Endothelial cell of hepatic sinusoid (primary cell): Measurements from ENCODE around the gene ATXN7L1.

Experiments
- in situ Hi-C: cut with HindIII; loops from 2 replicates; pipeline ENCODE4 v1.10.0; 2017; ENCODE audit warnings: low sequenced_read_pairs

ATXN7L1 gene

DNA sequence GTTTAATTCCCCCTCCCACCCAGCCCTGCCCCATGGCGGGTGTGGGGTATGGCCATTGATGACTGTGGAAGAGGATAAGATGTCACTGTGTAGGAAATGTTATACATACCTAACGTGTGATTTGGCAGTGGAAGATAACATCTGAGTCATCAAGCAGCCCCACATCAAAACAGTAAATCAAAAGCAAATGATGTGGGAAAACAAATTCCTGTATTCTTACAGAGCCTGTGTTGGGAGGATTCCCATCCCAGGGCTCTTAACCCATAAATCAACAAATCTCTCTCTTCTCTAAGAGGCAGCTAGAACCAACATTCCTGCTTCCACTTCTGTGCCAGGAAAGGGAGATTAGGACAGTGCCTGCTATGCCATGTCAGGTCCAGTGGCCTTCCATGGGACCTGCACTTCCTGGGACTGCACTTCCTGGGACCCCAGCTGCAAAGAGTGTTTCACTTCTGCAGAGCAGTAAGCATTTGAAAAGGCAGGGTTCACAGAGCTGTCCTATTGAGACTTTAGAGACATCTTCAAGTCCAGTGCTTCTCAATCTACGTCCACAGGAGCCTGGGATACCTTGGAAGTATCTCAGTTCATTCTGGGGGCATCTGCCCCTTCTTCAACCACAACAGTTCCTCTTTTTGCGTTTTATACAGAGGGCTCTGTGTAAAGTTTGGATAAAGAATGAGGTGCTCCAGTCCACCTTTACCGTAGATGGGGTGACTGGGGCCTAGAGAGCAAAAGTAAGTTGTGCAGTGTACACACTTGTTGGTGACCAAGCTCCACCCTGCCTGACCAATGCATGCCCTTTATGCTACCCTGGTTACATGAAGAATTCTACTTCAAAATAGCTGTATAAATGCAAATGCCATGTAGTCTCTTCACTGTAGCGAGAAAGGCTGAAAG, 45.7 kb downstream of the ATXN7L1 start:
- in situ Hi-C loops, result no loop called here

DNA sequence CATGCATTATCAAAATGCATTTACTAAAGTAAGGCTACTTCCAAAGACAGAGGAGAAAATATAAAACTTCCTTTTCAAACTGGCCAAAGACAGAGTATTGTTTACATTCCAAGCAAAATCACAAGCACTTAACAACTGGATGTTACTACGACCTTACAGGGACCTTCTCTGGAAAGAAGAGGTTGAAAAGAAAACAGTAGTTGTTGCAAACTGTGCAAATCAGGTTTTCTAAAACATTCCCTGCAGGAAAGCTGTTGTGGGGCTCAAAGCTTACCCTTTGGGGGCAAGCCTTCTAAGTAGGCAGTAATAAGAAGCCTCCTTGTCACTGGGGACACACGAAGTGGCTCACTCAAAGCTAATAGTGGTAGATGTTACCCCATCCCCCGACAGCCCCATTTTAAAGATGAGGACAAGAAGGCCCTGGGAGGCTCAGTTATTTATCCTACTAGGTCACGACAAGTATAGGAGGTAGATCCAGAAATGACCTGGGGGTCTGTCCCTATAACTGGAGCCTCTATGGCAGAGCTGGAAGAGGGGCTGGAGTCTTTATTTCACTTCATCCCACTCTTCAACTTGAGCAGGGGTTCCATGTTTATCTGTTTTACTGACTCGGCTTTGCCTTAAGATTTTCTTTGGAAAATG, 46.6 kb downstream of the ATXN7L1 start:
- in situ Hi-C loops, result no loop called here

DNA sequence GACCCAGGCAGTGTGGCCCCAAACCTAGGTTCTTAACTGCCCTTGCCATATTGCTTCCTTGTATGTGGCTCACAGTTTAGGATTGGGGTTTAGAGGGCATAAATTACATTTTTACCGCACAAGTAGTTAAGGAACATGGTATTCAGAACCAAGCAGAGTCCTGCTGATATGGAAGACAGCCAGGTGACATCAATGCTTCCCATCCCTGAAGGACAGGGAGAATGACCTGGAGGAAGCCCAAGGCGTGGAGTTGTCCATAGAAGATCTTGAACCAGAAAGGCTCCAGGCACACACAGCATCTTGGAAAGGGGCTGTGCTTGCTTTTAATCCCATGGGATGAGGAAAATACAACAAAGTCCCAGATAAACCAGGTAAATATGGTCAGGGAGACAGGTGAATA, 48.3 kb downstream of the ATXN7L1 start:
- in situ Hi-C loops, result no loop called here

DNA sequence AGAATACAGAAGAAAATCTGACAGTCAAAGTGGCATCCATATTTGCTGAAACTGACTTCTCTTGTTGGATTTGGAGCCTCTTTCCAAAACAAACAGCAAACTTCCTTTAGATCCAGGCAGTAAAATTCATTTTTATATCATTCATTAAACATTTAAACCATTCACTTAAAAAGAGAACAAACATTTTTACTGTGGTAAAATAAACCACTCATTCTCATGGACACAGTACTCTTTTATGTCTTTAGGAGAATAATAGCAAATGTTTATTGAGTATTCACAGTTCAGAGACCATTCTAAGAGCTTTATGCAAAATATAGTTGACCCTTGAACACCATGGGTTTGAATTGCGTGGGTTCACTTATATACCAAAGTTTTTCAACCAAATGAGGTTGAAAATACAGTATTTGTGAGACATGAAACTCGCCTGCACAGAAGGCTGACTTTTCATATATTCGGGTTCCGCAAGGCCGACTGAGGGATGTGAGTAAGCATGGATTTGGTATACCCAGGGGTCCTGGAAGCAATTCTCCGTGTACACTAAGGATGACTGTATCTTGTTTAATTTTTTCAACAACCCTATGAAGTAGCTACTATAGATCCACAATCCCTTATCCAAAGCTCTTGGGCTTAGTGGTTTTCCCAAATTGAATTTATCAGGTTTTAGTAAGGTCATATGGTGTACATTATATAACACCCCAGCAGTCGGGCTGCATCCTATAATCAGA, 49.1 kb downstream of the ATXN7L1 start:
- in situ Hi-C loops, result no loop called here

DNA sequence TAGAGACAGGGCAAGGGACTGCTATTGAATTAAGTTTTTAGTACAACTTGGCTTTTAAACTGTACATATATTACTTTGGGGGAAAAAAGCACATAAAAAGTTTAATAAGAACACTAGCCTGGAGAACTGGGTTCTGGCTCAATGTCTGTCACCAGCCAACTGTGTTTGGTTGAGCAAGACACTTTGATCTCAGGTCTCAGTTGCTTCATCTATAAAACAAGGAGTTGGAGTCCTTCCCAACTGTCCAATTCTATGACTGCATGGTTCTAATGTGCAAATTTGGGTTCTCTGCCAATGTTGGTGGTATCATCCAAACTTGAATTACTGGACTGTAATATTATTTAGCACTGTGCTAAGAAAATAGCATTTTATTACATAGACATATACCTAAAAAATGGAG, 50.3 kb downstream of the ATXN7L1 start:
- in situ Hi-C loops, result no loop called here

DNA sequence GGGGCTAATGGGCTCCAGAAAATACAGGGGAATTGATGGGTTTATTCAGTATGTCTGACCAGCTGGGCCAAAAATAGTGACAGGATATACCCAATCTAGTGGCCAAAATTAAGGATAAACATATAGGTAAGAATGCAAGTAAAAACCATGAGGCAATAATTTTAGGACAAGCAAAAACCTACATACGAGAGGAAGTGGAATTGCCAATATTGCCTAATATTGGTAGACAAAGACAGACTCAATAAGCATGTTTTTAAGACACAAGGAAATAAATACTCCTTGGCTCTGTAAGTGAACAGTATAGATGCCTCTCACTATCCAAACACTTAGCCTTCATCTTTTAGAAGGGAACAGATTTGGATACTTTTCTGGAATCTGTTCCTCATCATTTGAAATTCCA, 51.0 kb downstream of the ATXN7L1 start:
- in situ Hi-C loops, result no loop called here

DNA sequence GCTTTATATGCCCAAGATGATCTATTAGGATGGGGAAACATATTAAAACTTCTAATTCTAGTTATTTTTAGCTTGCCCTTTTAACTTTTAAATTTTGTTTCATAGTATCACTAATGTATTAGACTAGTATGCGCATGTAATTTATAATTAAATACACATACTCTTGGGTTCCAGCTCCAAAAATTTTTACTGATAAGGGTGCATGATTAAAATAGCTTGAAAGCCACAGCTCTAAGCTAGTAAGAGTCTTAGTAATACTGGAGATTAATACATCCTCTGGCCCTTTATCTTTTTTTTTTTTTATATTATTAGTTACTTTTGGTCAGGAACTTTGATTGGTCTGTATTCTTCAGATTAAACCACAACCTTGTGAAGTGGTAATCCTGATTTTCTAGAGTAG, 53.6 kb downstream of the ATXN7L1 start:
- in situ Hi-C loops, result no loop called here

DNA sequence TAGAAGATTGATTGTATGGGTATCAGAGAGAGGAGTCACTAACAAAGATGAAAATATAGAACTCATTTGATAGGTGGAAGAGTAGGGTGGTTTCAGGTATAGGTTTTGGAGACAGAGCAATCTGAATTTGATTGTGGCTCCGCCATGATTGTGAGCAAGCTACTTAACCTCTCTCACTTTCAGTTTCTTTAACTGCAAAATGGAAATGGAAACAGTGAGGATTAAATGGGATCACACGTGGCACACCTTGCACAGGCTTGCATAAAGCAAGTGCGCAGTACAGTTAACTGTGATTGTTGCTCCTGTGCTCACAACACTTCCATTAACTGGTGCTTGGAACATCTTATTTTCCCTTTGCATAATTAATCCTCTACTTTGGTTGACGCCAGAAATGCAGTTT, 54.9 kb downstream of the ATXN7L1 start:
- in situ Hi-C loops, result no loop called here

DNA sequence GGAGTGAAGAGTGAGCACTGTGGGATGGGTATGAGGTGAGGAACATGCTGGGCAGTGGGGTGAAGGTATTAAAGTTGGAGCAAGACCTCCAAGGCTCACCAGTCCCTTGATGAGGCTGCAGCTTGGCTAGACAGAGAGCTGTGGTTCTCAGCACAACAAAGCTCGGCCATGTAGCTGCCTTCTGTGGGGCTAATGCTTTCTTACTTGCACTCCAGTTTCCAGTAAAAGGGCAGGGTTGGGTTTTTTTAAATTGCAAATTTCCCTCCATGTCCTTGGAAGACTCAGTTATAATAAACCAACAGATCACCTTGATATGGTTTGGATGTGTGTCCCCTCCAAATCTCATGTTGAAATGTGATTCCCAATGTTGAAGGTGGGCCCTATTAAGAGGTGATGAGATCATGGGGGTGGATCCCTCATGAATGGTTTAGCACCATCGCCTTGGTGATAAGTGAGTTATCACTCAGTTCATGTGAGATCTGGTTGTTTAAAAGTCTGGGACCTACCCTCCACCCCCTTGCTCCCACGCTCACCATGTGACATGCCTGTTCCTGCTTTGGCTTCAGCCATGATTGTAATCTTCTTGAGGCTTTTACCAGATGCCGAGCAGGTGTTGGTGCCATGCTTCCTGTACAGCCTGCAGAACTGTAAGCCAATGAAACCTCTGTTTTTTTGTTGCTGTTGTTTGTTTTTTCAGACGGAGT, 55.9 kb downstream of the ATXN7L1 start:
- in situ Hi-C loops, result no loop called here

DNA sequence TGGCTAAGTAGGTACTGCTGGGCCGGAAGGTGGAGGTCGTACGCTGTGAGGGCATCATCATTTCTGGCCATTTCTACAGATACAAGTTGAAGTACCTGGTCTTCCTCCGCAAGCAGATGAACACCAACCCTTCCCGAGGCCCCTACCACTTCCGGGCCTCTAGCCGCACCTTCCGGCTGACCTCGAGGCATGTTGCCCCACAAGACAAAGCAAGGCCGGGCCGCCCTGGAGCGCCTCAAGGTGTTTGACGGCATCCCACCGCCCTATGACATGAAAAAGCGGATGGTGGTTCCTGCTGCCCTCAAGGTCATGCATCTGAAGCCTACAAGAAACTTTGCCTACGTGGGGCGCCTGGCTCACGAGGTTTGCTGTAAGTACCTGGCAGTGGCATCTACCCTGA, 56.8 kb downstream of the ATXN7L1 start:
- in situ Hi-C loops, result no loop called here

DNA sequence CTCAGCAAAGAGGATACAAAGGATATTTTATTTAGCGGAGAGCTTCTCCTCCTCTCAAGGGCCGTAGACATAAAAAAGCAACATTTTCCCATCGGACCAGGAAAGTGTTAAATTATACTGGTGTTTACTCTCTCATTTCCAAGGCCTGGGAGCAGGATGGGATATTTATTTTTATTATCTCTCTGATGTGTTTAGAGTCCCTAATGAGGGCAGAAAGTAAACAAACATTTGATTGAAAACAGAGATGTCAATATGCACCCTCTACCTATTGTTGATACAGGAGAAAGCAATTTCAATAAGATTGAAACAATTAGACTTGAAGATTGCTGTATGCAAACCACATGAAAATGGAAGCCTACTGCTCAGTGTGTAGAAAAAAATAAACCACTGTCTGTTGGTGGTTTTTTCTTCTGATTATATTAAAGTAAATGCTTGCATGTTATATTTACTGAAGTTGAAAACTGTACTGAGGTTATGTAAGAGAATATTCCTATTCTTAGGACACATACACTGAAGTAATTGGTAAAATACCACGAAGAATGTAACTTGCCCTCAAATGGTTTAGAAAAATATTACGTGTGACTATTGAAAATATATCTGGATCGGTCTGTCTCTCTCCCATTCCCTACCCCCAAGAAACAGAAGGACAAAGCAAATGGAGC, 59.3 kb downstream of the ATXN7L1 start:
- in situ Hi-C loops, result no loop called here

DNA sequence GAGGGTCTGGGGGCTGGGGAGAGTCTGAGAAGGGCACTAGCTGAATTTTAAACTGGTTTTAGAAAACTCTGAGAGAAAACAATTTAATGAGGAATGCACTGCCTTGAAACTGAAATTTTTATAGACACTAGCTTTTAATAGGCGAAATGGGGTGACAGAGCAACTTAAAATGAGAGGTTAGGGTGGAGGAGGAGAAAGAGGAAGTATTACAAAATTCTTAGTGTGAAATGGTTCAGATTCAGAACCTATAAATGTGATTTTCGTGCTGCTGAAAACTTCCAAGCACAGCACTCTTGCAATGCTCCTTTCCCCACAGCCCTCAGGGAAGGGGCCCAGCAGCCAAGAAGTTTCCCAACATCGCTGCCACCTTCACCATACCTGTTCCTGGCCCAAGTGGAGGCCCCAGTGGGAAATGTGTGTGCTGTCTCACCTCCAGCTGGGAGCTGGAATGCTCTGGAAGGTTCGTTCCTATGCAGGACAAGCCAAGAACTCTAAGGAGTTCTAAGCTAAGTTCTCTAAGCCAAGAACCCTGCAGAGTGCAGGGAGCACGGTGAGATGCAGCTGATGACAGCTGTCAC, 60.0 kb downstream of the ATXN7L1 start:
- in situ Hi-C loops, result no loop called here

DNA sequence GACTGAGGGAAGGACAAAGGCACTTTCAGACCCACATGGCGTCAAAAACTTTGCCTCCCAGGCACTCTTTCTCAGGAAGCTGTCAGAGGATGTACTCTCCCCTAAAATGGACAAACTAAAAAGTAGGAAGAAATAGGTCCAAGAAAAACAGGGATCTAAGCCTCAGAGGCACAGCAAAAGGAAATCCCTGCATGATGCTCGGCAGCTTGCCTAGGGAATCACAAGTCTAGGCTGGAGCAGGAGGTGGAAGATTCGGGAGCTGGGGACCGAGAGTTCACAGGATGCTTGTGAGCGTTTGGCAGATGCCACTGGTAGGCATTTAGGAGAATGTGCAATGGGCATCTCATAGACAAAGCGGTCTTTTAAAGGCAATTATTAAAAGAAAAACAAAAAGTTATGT, 60.8 kb downstream of the ATXN7L1 start:
- in situ Hi-C loops, result no loop called here

DNA sequence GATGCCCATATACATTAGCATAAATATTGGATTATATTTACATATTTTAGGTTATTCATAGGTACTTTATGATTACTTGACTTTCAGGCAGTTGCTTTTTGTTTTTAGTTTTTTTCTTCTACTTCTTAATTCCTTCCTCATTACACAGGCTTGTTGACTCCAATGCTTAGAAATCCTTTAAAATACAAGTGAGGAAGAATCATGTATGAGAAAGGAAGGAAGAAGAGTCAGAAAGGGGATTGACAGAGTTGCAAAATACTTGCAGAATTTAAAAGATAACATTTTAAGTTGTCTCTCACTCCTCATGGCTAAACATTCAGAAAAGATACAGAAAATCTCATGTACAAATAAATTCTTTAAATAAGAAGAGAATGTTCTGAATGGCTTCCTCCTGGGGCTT, 61.9 kb downstream of the ATXN7L1 start:
- in situ Hi-C loops, result no loop called here

DNA sequence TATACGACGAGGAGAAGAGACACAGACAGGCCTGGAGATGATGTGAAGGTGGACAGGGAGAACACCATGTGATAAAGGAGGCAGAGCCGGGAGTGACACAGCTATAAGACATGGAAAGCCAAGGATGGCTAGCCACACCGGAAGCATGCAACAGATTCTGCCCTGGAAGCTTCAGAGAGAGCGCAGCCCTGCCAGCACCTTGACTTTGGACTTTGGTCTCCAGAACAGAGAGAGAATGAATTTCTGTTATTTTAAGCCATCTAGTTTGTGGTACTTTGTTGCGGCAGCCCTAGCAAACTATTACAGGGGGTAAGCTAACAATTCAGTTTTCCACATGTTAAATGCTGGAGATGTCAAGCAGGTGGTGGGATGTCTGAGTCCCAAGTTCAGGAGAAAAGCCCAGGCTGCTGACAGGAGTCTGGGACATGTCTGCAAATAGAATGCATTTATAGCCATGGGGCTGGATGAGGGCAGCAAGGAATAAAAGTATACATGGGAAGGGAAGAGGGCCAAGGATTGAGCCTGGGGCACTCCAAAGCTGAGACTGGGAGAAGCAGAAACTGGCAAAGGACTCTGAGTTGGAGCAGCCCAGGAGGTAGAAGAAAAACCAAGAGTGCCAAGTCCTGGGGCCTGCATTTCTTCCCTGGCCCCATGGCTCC, 65.1 kb downstream of the ATXN7L1 start:
- in situ Hi-C loops, result no loop called here

DNA sequence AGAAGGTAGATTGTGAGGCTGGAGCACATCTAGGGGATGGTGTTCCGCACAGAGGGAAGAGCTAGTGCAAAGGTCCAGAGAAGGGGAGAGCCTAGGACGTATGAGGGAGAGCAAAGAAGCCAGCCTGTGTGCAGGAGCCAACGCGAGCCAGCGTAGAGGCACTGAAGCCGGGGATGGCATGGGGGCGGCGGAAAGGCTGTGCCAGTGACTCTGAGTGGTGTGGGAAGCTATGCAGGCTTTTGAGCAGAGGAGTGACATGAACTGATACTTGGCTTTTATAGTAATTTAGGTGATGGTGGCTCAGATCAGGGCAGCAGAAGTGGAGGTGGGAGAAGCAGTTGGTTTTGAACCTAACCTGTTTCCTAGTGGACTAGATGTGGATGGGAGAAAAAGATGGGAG, 65.8 kb downstream of the ATXN7L1 start:
- in situ Hi-C loops, result no loop called here

DNA sequence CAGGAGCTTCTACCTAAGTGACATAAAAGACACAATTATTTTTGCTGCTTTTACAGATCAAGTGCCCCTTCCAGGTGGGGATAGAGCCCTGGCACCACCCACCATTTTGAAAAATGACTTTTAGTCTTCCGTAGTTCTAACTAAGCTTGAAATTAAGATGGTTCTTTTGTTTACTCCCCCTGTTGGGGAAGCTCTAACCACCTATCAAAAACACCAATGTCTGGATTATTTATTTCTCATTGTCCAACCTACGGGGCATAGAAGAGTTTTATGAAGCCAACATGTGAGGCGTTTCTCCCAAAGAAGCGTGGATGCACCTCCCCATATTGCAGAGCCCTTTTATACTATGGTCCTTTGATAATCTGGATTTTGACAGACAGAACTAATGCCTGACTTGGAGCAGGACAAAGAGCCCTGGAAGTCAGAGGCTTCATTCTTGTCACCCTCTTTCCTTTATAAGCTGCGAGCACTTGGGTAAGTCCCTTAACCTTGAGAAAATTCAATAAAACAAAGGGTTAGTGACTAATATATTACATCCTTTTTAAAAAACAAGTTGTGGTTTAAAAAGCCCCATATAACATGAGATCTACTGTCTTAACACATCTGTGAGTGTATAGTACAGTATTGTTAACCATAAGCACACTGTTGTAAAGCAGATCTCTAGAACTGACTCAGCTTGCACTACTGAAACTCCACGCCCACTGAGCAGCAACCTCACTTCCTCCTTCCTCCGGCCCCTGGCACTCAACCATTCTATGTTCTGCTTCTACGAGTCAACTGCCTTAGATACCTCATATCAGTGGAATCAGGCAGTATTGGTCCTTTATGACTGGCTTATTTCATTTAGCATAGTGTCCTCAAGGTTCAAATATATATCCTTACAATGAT, 67.5 kb downstream of the ATXN7L1 start:
- in situ Hi-C loops, result no loop called here

DNA sequence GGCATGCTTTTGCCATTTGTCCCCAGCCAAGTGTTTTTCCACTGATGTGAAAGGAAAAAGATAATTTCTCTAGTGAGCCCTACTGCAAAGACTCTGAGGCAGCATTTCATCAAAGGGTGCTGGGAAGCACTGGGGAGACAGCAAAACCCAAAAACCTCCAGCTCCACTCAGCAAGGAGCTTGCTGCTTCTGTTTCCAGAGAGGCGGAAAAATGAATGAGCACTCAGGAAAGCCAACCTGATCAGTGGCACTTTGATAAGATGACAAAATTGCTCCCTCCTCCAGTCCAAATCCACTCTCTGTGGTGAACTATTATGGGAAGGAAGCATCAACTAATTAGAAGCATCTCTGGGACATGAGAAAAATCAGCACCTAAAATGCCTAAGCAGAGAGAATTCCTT, 68.2 kb downstream of the ATXN7L1 start:
- in situ Hi-C loops, result no loop called here

DNA sequence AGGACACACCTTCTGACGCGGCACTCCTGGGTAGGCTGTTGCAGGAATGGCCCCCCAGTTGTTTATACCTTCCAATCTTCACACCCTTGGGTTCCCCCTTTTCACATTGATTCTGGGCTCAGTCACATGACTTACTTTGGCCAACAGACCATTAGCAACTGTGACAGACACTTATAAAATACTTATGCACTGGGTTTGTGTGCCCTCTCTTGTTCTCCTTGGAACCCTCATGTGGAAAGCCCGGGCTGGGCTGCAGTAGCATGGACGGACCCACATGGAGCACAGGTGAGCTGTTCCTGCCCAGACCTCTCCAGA, 69.0 kb downstream of the ATXN7L1 start:
- in situ Hi-C loops, result no loop called here
